Effector memory CD4-positive, alpha-beta T cell (primary cell): ENCODE data around the gene REXO5.
"Not testable (repeated sequence)": the region's sequence is repeated elsewhere in the genome, so short reads cannot be mapped to it uniquely, and the experiment has no call there.

Source experiments
- DNase-seq, 3 donors: peaks; one replicate each; pipeline ENCODE4 v3.0.0-alpha.2; 2020
- H3K27ac ChIP-seq: 2 replicates; pipeline ENCODE4 v1.7.0; 2013; ENCODE audit warnings: mild to moderate bottlenecking, low read length, moderate library complexity; ENCODE audit not compliant: insufficient read depth, poor library complexity, severe bottlenecking
- H3K27me3 ChIP-seq: replicated peaks from 2 replicates; pipeline ENCODE4 v1.7.0; 2013; ENCODE audit warnings: mild to moderate bottlenecking, low read length; ENCODE audit not compliant: insufficient read depth, control insufficient read depth, poor library complexity, severe bottlenecking
- H3K36me3 ChIP-seq: 2 replicates; pipeline ENCODE4 v1.7.0; 2013; ENCODE audit warnings: mild to moderate bottlenecking, low read length, moderate library complexity; ENCODE audit not compliant: control insufficient read depth, insufficient read depth
- H3K4me1 ChIP-seq: 2 replicates; pipeline ENCODE4 v1.7.0; 2013; ENCODE audit warnings: low read length, mild to moderate bottlenecking; ENCODE audit not compliant: control insufficient read depth, insufficient read depth, poor library complexity, severe bottlenecking
- H3K4me3 ChIP-seq: 2 replicates; pipeline ENCODE4 v1.7.0; 2013; ENCODE audit warnings: low read length, low read depth, mild to moderate bottlenecking; ENCODE audit not compliant: insufficient read depth, poor library complexity, severe bottlenecking
- H3K9me3 ChIP-seq: 2 replicates; pipeline ENCODE4 v1.7.0; 2013; ENCODE audit warnings: mild to moderate bottlenecking, low read length, moderate library complexity; ENCODE audit not compliant: control insufficient read depth
- total RNA-seq, 3 donors: gene quantifications; one replicate each; lab custom pipeline; 2026; lab: John Stamatoyannopoulos, UW

REXO5 gene, protein sequence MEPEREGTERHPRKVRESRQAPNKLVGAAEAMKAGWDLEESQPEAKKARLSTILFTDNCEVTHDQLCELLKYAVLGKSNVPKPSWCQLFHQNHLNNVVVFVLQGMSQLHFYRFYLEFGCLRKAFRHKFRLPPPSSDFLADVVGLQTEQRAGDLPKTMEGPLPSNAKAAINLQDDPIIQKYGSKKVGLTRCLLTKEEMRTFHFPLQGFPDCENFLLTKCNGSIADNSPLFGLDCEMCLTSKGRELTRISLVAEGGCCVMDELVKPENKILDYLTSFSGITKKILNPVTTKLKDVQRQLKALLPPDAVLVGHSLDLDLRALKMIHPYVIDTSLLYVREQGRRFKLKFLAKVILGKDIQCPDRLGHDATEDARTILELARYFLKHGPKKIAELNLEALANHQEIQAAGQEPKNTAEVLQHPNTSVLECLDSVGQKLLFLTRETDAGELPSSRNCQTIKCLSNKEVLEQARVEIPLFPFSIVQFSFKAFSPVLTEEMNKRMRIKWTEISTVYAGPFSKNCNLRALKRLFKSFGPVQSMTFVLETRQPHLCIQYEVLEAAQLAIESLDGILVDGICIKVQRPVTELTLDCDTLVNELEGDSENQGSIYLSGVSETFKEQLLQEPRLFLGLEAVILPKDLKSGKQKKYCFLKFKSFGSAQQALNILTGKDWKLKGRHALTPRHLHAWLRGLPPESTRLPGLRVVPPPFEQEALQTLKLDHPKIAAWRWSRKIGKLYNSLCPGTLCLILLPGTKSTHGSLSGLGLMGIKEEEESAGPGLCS
- 0.52 to 1.7 (median 1.3) reads per million in 3 donors for total RNA-seq

DNA sequence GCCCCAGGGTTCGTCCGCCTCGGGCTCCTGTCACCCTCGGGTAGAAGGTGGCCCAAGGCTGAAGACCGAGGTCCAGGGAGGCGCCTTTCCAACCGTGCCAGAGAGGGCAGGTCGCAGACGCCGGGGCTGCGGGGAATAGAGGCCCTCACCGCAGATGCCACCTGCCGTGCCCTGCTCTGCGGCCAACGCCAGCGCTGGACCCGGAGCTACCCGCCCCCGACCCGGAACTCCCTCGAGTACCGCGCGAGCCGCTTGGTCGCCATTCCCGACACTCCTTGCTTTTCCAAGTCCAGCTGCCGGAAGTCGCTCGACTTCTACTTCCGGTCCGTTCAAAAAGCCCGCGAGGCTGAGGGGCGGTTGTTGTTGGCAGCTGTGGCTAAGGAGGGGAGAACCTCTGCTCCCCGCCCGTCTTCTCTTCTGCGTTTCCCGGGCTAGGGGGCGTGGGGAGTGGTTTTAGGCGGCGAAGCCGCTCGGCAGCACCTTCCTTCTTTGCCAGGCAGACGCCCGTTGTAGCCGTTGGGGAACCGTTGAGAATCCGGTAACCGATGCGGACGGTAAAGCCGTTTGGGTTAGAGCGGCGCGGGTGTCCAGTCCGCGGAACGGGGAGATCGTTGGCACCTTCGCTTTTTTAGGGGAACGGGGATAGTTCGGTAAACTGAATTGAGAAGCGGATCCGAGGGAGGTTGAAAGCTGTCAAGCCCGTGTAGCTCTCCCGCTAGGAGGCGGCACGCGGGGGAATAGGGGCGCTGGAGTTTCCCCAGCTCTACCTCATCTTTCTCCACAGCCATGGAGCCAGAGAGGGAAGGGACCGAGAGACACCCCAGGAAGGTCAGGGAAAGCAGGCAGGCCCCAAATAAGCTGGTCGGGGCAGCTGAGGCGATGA, at the start of gene REXO5, which contains the start of gene ERI2:
TSS of gene REXO5 (plus strand) at position 360 of the 883 bp plus-strand sequence. CDS start at position 787, 427 bp downstream.
TSS of gene ERI2 (minus strand) at position 305 of the 883 bp plus-strand sequence. CDS start at position 263, 42 bp downstream.
- DNase-seq, result peak; percentile 50 to 64 (median 62)

DNA sequence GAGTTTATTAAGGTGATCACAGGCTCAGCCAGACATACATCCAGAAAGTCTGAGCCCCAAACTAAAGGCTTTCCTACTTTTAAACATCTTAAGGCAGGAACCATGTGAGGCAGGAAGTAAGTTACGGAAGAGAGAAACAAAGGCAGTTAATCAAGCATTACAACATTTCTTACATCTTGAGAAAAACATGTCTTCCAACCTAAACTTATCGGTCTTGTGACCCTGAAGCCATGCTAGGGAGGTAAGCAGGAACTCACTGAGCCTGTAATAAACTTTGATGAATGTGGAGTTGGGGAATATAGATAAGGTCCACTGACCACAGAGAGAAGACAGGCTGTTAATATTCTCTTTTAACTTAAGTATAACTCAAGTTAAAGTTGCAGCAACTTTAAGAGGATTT, 46.0 kb upstream of the REXO5 start:
- H3K36me3 ChIP-seq, result no peaks in the 10 kb centered on the region
- no peak overlapping the region for H3K4me3 ChIP-seq
- no peak for DNase-seq
- no peaks in the 10 kb centered on the region for H3K27me3 ChIP-seq
- no peaks in the 10 kb centered on the region for H3K4me1 ChIP-seq
- no peaks in the 10 kb centered on the region for H3K9me3 ChIP-seq
- H3K27ac ChIP-seq, result no peak overlapping the region

More for the DNA sequence above, at the start of gene REXO5, which contains the start of gene ERI2:
- Histone ChIP-seq H3K27ac (peak within 1 kb of the TSS; percentile 63), H3K4me1 (no peaks in the 10 kb centered on the region), H3K9me3 (no peaks in the 10 kb centered on the region), H3K4me3 (peak within 1 kb of the TSS; percentile 76), H3K27me3 (no peaks in the 10 kb centered on the region), H3K36me3 (no peaks in the 10 kb centered on the region)

DNA sequence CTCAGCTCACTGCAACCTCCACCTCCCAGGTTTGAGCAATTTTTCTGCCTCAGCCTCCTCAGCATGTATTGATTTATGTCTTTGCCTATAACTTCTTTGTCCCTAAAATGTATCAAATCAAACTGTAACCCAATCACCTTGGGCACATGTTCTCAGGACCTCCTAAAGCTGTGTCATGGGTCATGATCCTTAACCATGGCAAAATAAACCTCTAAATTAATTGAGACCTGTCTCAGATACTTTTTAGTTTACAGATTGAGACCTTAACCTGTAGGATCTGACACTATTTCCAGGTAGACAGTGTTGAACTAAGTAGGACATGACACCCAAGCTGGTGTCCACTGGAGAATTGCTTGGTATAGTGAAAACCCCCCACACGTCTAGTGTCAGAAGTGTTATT, 45.2 kb upstream of the REXO5 start:
- Histone ChIP-seq H3K27ac (no peak overlapping the region), H3K36me3 (no peaks in the 10 kb centered on the region), H3K27me3 (no peaks in the 10 kb centered on the region), H3K9me3 (no peaks in the 10 kb centered on the region), H3K4me3 (no peak overlapping the region), H3K4me1 (no peaks in the 10 kb centered on the region)
- DNase-seq, result no peak

DNA sequence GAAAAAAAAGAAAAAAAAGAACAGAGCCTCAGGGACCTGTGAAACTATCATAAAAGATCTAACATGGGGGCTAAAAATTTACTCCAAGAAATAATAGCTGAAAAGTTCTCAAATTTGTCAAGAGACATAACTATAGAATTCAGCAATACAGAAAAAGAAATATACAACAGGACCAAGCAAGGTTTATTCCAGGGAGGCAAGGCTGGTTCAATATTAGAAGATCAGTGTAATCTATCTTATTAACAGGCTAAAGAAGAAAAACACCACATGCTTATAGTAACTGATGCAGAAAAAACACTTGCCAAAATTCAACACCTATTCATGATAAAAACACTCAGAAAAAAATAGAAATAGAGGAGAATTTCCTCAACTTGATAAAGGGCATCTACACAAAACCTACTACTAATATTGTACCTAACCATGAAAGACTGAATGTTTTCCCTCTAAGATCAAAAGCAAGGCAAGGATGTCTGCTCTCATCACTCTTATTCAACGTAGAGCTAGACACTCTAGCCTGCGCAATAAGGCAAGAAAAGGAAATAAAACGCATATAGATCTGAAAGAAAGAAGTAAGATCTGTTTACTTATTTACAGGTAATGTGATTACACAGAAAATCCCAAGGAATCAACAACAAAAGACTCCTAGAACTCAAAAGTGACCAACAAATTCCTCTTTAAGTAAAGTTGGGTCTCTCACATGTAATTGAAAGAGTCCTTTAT, 43.8 kb upstream of the REXO5 start:
- peak overlapping the region; percentile 70 for H3K27ac ChIP-seq
- no peaks in the 10 kb centered on the region for H3K4me1 ChIP-seq
- H3K9me3 ChIP-seq, result no peaks in the 10 kb centered on the region
- H3K27me3 ChIP-seq, result no peaks in the 10 kb centered on the region
- DNase-seq, result no peak
- no peaks in the 10 kb centered on the region for H3K36me3 ChIP-seq
- H3K4me3 ChIP-seq, result no peak overlapping the region

DNA sequence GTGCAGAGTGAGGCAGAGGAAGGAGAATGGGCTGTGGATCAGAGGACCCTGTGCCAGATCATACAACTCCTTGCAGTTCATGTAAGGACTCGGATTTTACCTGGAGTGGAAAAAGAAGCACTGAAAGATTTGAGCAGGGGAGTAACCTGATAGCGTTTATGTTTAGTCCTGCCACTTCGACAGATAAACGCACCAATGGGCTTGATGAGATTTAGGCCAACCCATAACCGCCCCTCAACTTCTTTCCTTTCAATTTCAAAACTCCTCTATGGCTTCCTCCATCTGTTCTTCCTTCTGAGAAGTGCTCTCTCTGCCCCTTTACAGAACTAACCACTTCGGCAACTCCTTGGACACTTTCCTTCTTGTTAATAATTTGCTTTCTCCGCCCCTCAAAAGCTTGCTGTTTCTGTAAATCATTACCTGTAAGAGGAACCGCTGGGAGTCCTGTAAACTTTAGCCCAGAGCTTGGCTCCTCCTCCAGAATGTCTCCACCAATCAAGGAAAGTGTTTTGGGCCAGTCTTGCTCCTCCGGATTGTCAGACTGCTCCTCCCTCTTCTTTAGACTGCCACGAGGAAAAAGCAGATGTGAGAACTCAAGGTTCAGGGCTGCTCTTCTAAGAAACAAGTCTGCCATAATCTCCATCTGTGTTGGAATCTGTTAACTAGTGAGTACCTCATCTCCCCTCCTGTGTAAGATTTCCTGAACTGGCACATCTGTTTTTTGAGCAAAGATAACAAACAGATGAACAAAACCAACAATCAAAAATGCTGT, 42.7 kb upstream of the REXO5 start, which contains the start of gene ACSM3:
TSS of gene ACSM3 (plus strand) at position 554 of the 772 bp plus-strand sequence. CDS start 6,021 bp downstream, outside the sequence.
- peak; percentile 27 to 57 (median 42) for DNase-seq
- H3K4me1 ChIP-seq, result no peaks in the 10 kb centered on the region
- H3K9me3 ChIP-seq, result no peaks in the 10 kb centered on the region
- H3K27ac ChIP-seq, result peak within 1 kb of the TSS; percentile 70
- no peaks in the 10 kb centered on the region for H3K27me3 ChIP-seq
- no peaks in the 10 kb centered on the region for H3K36me3 ChIP-seq
- H3K4me3 ChIP-seq, result peak within 1 kb of the TSS; percentile 66

DNA sequence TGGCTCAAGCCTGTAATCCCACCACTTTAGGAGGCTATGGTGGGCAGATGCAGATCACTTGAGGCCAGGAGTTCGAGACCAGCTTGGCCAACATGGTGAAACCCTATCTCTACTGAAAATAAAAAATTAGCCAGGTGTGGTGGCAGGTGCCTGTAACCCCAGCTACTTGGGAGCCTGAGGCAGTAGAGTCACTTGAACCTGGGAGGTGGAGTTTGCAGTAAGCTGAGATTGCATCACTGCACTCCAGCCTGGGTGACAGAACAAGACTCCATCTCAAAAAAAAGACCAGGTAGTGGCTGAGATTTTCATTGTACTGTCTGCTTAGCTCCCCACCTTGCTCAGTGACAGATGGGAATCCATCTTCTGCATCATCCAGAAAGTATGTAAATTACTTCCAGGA, 41.9 kb upstream of the REXO5 start:
- not testable (repeated sequence) for DNase-seq, H3K27ac ChIP-seq, H3K9me3 ChIP-seq, H3K36me3 ChIP-seq, H3K4me3 ChIP-seq, H3K27me3 ChIP-seq, H3K4me1 ChIP-seq

DNA sequence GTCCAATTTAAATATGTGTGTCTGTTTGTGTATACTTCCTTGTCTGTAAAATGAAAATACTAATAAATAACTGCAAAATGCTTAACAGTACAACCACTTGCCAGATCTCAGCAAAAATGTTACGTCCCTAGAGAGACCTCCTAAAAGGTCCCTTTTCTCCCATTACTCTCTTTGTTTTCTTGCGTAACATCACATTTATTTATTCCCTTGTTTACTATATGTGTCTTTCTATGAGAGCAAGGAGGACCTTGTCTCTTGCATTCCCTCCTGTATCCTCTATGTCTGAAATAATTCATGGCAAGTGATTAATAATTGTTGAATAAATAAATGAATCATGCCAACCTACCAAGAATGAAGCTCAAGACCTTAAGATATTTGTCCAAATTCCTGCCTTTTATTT, 40.6 kb upstream of the REXO5 start:
- no peak for DNase-seq
- no peaks in the 10 kb centered on the region for H3K27me3 ChIP-seq
- no peak overlapping the region for H3K4me3 ChIP-seq
- no peaks in the 10 kb centered on the region for H3K4me1 ChIP-seq
- no peak overlapping the region for H3K27ac ChIP-seq
- no peaks in the 10 kb centered on the region for H3K9me3 ChIP-seq
- H3K36me3 ChIP-seq, result no peaks in the 10 kb centered on the region

DNA sequence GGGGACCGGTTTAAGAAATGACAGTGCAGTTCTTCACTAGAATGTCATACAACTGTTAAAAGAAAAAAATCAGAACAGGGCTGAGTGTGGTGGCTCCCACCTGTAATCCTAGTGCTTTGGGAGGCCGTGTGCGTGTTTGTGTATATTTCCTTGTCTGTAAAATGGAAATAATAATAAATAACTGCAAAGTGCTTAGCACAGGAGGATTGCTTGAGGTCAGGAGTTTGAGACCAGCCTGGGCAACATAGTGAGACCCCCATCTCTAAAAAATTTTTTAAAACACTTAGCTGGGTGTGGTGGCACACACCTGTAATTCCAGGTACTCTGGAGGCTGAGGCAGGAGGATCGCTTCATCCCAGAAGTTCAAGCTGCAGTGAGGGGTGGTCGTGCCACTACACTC, 40.0 kb upstream of the REXO5 start:
- H3K27me3 ChIP-seq, result no peaks in the 10 kb centered on the region
- no peaks in the 10 kb centered on the region for H3K36me3 ChIP-seq
- H3K9me3 ChIP-seq, result no peaks in the 10 kb centered on the region
- DNase-seq, result no peak
- H3K4me1 ChIP-seq, result no peaks in the 10 kb centered on the region
- H3K4me3 ChIP-seq, result no peak overlapping the region
- H3K27ac ChIP-seq, result no peak overlapping the region
